Measurements from ENCODE around the gene ZDHHC24. TPM values are rescaled to one million over a fixed set of nuclear protein-coding genes. Genes with fewer than 3 reads are reported as not detected.

ZDHHC24 gene
- total RNA-seq, 1 experiment from 2014 or later = 10.5 TPM

DNA sequence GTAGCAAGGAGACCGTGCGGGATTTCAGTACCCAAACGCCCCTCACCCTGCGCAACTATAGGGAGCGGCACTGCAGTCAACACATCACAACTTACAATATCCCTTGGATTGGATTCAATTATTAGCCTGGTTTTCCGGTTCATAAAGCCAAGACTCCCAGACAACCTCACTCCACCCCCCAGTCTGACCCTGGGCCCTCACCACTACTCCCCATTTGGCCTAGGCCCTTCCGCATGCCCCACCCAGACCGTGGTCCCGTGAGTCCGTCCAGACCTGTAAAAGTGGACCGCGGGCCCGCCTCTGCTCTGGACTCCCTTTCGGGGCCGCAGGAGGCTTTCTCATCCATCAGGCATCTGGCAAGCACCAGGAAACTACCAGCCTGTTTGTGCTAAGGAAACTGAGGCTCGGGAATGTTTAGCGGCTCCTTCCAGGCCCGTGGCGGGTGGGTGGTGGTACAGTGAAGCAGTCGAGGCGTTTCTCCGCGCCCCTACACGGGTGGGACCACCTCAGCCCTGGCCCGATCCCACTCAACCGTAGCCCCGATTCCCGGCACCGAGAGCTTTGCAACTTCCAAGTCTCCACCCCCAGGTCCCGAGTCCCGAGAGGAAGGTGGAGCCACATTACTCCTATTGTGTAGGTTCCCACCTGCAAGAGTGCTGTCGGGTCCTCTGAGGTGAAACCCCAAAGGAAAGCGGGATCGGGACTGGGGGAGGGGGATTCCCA, 66.3 kb downstream of the ZDHHC24 start:
- Histone ChIP-seq H3K9me3 (ENCODE audit: control insufficient read depth in 1 of 2, insufficient read depth in 1 of 2, low read depth in 1 of 2, low read length in 2 of 2) (no peaks in the 10 kb centered on the region), H3K9ac (ENCODE audit: low read length) (peak overlapping the region; percentile 95), H4K20me1 (ENCODE audit: insufficient read depth) (no peaks in the 10 kb centered on the region), H3K79me2 (ENCODE audit: insufficient read depth, low read length) (peaks cover 6% of the 10 kb centered on the region; the same call in 1 of the 2 replicates), H3K4me1 (ENCODE audit: control insufficient read depth in 1 of 2, insufficient read depth in 2 of 2, low read length in 2 of 2) (peaks cover 8 to 17% of the 10 kb centered on the region in 2 experiments; a peak in 1 of 4 replicates), H3K27me3 (ENCODE audit: insufficient read depth, low read length) (no peaks in the 10 kb centered on the region), H3K27ac (ENCODE audit: low read depth, low read length) (peak overlapping the region; percentile 79), H3K9me2 (ENCODE audit: insufficient read depth) (no peaks in the 10 kb centered on the region), H3K36me3 (ENCODE audit: control insufficient read depth in 1 of 2, insufficient read depth in 2 of 2, low read length in 2 of 2) (0 out of 4 replicates have a peak, but pooled peaks cover 0 to 3% of the 10 kb centered on the region in 2 experiments), H3K4me2 (ENCODE audit: low read length) (peak overlapping the region; percentile 89), H3K4me3 (replicated peaks in 1 of 2; ENCODE audit: low read depth in 1 of 2, low read length in 2 of 2) (peak overlapping the region; percentile 86 to 88), H2AFZ (ENCODE audit: low read depth, low read length, poor library complexity, severe bottlenecking) (no peak overlapping the region)
- BruUV-seq (replicated peaks) = TSS peak; percentile 81
- POLR2A ChIA-PET = interaction anchor here (0.5 to 2.9 kb wide), 14 partner anchors 10 to 403 kb away, joined by 3 to 17 read pairs (median 4); partner anchors contain the start of genes BBS1, MRPL11, PELI3 and RBM14
- DNase-seq (ENCODE audit: low read depth, low spot score) (no peak), ATAC-seq (peak; percentile 65)
- RAD21 ChIA-PET (ENCODE audit: low non-redundant PET in 1 of 2, low total read pairs in 2 of 2, uncharacterized antibody in 2 of 2, unreplicated experiment in 2 of 2) = interaction anchor here (0.9 to 1.0 kb wide), 2 partner anchors 41 to 199 kb away, joined by 4 to 5 read pairs; partner anchors contain the start of gene MRPL11 (in 1 of the 2)
- CTCF ChIA-PET = interaction anchor here (0.5 to 1.5 kb wide), 14 partner anchors 10 to 199 kb away, joined by 3 to 16 read pairs (median 5); partner anchors contain the start of genes MRPL11, PELI3 and RBM4B
- TF ChIP-seq ELF1 (IDR thresholded peaks at IDR 0.05; ENCODE audit: borderline replicate concordance, low read depth) (no peak), POLR2A (IDR thresholded peaks at IDR 0.05; ENCODE audit: borderline replicate concordance, extremely low read depth, insufficient read depth, insufficient read length) (no peak), CBX3 (IDR thresholded peaks at IDR 0.05; ENCODE audit: low read depth) (no peak), EZH2 (IDR thresholded peaks at IDR 0.05) (no peak), SP1 (IDR thresholded peaks at IDR 0.05; ENCODE audit: low read depth) (no peak), FOSL1 (IDR thresholded peaks at IDR 0.05; ENCODE audit: low read depth) (no peak), EGR1 (IDR thresholded peaks at IDR 0.05; ENCODE audit: low read depth) (no peak), RAD21 (IDR thresholded peaks at IDR 0.05; ENCODE audit: low read depth) (no peak), TCF7L2 (IDR thresholded peaks at IDR 0.05; ENCODE audit: borderline replicate concordance, extremely low read depth, insufficient read depth, insufficient read length) (no peak), ZFX (IDR thresholded peaks at IDR 0.05) (no peak), SRF (IDR thresholded peaks at IDR 0.05; ENCODE audit: low read depth) (no peak), POLR2AphosphoS5 (IDR thresholded peaks at IDR 0.05; ENCODE audit: low read depth, low read length) (no peak), SIN3A (IDR thresholded peaks at IDR 0.05; ENCODE audit: low read depth) (no peak), ZNF274 (IDR thresholded peaks at IDR 0.05; ENCODE audit: low read depth, low read length) (no peak), JUND (IDR thresholded peaks at IDR 0.05) (no peak), CEBPB (IDR thresholded peaks at IDR 0.05; ENCODE audit: low read depth) (no peak)
- TF ChIP-seq, protein P1, sequence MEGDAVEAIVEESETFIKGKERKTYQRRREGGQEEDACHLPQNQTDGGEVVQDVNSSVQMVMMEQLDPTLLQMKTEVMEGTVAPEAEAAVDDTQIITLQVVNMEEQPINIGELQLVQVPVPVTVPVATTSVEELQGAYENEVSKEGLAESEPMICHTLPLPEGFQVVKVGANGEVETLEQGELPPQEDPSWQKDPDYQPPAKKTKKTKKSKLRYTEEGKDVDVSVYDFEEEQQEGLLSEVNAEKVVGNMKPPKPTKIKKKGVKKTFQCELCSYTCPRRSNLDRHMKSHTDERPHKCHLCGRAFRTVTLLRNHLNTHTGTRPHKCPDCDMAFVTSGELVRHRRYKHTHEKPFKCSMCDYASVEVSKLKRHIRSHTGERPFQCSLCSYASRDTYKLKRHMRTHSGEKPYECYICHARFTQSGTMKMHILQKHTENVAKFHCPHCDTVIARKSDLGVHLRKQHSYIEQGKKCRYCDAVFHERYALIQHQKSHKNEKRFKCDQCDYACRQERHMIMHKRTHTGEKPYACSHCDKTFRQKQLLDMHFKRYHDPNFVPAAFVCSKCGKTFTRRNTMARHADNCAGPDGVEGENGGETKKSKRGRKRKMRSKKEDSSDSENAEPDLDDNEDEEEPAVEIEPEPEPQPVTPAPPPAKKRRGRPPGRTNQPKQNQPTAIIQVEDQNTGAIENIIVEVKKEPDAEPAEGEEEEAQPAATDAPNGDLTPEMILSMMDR (IDR thresholded peaks at IDR 0.05 in 2 of 3, conservative IDR thresholded peaks at IDR 0.05 in 1 of 3; ENCODE audit: borderline replicate concordance in 1 of 3, insufficient read depth in 1 of 3, low read depth in 2 of 3, low read length in 2 of 3) = no peak
- TF ChIP-seq, protein P2, sequence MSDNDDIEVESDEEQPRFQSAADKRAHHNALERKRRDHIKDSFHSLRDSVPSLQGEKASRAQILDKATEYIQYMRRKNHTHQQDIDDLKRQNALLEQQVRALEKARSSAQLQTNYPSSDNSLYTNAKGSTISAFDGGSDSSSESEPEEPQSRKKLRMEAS (IDR thresholded peaks at IDR 0.05) = no peak
- TF ChIP-seq, protein P3, sequence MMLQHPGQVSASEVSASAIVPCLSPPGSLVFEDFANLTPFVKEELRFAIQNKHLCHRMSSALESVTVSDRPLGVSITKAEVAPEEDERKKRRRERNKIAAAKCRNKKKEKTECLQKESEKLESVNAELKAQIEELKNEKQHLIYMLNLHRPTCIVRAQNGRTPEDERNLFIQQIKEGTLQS (IDR thresholded peaks at IDR 0.05) = no peak
- TF ChIP-seq, protein P4, sequence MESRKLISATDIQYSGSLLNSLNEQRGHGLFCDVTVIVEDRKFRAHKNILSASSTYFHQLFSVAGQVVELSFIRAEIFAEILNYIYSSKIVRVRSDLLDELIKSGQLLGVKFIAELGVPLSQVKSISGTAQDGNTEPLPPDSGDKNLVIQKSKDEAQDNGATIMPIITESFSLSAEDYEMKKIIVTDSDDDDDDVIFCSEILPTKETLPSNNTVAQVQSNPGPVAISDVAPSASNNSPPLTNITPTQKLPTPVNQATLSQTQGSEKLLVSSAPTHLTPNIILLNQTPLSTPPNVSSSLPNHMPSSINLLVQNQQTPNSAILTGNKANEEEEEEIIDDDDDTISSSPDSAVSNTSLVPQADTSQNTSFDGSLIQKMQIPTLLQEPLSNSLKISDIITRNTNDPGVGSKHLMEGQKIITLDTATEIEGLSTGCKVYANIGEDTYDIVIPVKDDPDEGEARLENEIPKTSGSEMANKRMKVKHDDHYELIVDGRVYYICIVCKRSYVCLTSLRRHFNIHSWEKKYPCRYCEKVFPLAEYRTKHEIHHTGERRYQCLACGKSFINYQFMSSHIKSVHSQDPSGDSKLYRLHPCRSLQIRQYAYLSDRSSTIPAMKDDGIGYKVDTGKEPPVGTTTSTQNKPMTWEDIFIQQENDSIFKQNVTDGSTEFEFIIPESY (IDR thresholded peaks at IDR 0.05; ENCODE audit: extremely low read depth, insufficient replicate concordance, low read length) = no peak
- intact Hi-C loops (cut with micrococcal nuclease) = loop anchor here (1.0 kb wide), 3 partner anchors 13 to 199 kb away; partner anchors contain the start of gene PELI3

Data from HCT116 (cell line).